22Rv1 (cell line): ENCODE measurements around the gene MLN.

Experiments used
- H3K27ac ChIP-seq: fragments of 450-650 bp; 2 replicates; pipeline ENCODE4 v1.5.1; 2017
- CTCF ChIP-seq: fragments of 450-650 bp; IDR thresholded peaks from 2 replicates; pipeline ENCODE4 v1.5.1; 2017; ENCODE audit warnings: mild to moderate bottlenecking
- ZFX ChIP-seq: fragments of 450-650 bp; IDR thresholded peaks from 2 replicates; pipeline ENCODE4 v1.6.1; 2017; ENCODE audit warnings: antibody characterized with exemption, borderline replicate concordance

Gene MLN

GRCh38 chr6:33813246-33813904, 9.6 kb upstream of the MLN start:
- no peak overlapping the region for H3K27ac ChIP-seq
- TF ChIP-seq ZFX: no peak
- TF ChIP-seq CTCF: no peak

GRCh38 chr6:33812669-33813068, 8.9 kb upstream of the MLN start:
- H3K27ac ChIP-seq: no peak overlapping the region
- no peak for TF ChIP-seq CTCF
- no peak for TF ChIP-seq ZFX

- no peak for TF ChIP-seq ZFX
- no peak for TF ChIP-seq CTCF
- H3K27ac ChIP-seq: no peak overlapping the region
These were observed 5.8 kb upstream of the MLN start for GRCh38 chr6:33809594-33809993.

- TF ChIP-seq CTCF: no peak
- TF ChIP-seq ZFX: no peak
- H3K27ac ChIP-seq: no peak overlapping the region
These were observed 4.9 kb upstream of the MLN start for GRCh38 chr6:33808641-33809180.

- TF ChIP-seq CTCF: no peak
- no peak for TF ChIP-seq ZFX
- H3K27ac ChIP-seq: no peak overlapping the region
These were observed 3.8 kb upstream of the MLN start for GRCh38 chr6:33807606-33808005.

GRCh38 chr6:33806841-33807240, 3.0 kb upstream of the MLN start:
- H3K27ac ChIP-seq: no peak overlapping the region
- TF ChIP-seq ZFX (no peak), CTCF (no peak)

GRCh38 chr6:33802186-33802958, 1.4 kb downstream of the MLN start:
- no peak overlapping the region for H3K27ac ChIP-seq
- TF ChIP-seq CTCF: no peak
- no peak for TF ChIP-seq ZFX
